Neural cell (in vitro differentiated cells): Measurements from ENCODE around the gene CRACDL. TPM values are rescaled to one million over a fixed set of nuclear protein-coding genes. Genes with fewer than 3 reads are reported as not detected.

Experiments used
- H2AFZ ChIP-seq: fragments of 200-600, 300-800 bp; sonication (generic), shearing (Covaris generic); 2 replicates; pipeline ENCODE4 v1.6.0; 2014; ENCODE audit warnings: low read depth, mild to moderate bottlenecking, antibody characterized with exemption, low read length, moderate library complexity
- H3F3A ChIP-seq: fragments of 200-600 bp; shearing (Covaris generic); 2 replicates; pipeline ENCODE4 v1.6.1; 2016; ENCODE audit warnings: mild to moderate bottlenecking, moderate library complexity, mixed read lengths, antibody characterized with exemption, low read length; ENCODE audit not compliant: insufficient read depth, poor library complexity, severe bottlenecking
- H3K27ac ChIP-seq: fragments of 200-600, 300-800 bp; sonication (generic), shearing (Covaris generic); 2 replicates; pipeline ENCODE4 v1.5.1; 2014; ENCODE audit warnings: mild to moderate bottlenecking, low read length, moderate library complexity
- H3K27me3 ChIP-seq: fragments of 300-800, 200-600 bp; sonication (generic), shearing (Covaris generic); 2 replicates; pipeline ENCODE4 v1.6.0; 2014; ENCODE audit warnings: mild to moderate bottlenecking, low read depth, low read length, moderate library complexity; ENCODE audit not compliant: insufficient read depth
- H3K36me3 ChIP-seq: fragments of 300-800, 200-600 bp; sonication (generic), shearing (Covaris generic); 2 replicates; pipeline ENCODE4 v1.5.1; 2014; ENCODE audit warnings: mild to moderate bottlenecking, antibody characterized with exemption, low read length, moderate library complexity; ENCODE audit not compliant: insufficient read depth
- H3K4me2 ChIP-seq: fragments of 300-800, 200-600 bp; sonication (generic), shearing (Covaris generic); 2 replicates; pipeline ENCODE4 v1.6.0; 2014; ENCODE audit warnings: mild to moderate bottlenecking, low read length
- H3K4me3 ChIP-seq: fragments of 300-800, 200-600 bp; sonication (generic), shearing (Covaris generic); 2 replicates; pipeline ENCODE4 v1.5.1; 2014; ENCODE audit warnings: mild to moderate bottlenecking, low read length, moderate library complexity
- H3K79me2 ChIP-seq: fragments of 200-600 bp; shearing (Covaris generic); replicated peaks from 2 replicates; pipeline ENCODE4 v1.6.0; 2014; ENCODE audit warnings: mild to moderate bottlenecking, low read length, moderate library complexity; ENCODE audit not compliant: insufficient read depth
- H3K9ac ChIP-seq: fragments of 300-800, 200-600 bp; sonication (generic), shearing (Covaris generic); 2 replicates; pipeline ENCODE4 v1.6.1; 2016; ENCODE audit warnings: mild to moderate bottlenecking, low read length, mixed read lengths
- H3K9me2 ChIP-seq: fragments of 200-600 bp; shearing (Covaris generic); 2 replicates; pipeline ENCODE4 v1.6.1; 2016; ENCODE audit warnings: mild to moderate bottlenecking, low read length, mixed read lengths; ENCODE audit not compliant: insufficient read depth
- H3K9me3 ChIP-seq: fragments of 200-600, 300-800 bp; sonication (generic), shearing (Covaris generic); 2 replicates; pipeline ENCODE4 v1.6.1; 2016; ENCODE audit warnings: mild to moderate bottlenecking, mixed run types, low read length, moderate library complexity, mixed read lengths
- H4K20me1 ChIP-seq: fragments of 200-600 bp; shearing (Covaris generic); 2 replicates; pipeline ENCODE4 v1.6.1; 2016; ENCODE audit warnings: mild to moderate bottlenecking, mixed run types; ENCODE audit not compliant: insufficient read depth
- CTCF ChIP-seq: fragments of 450-650 bp; IDR thresholded peaks from 2 replicates; pipeline ENCODE4 v1.5.1; 2014; ENCODE audit warnings: antibody characterized with exemption, mild to moderate bottlenecking, moderate library complexity; ENCODE audit not compliant: poor library complexity, severe bottlenecking
- EP300 ChIP-seq: fragments of 450-650 bp; conservative IDR thresholded peaks from 2 replicates; pipeline ENCODE4 v1.6.1; 2014; ENCODE audit warnings: antibody characterized with exemption, mild to moderate bottlenecking, moderate library complexity; ENCODE audit not compliant: poor library complexity, severe bottlenecking
- EZH2 ChIP-seq: fragments of 200-600, 300-800 bp; shearing (Covaris generic), sonication (generic); IDR thresholded peaks from 2 replicates; pipeline ENCODE4 v1.6.1; 2014; ENCODE audit warnings: antibody characterized with exemption, low read length, borderline replicate concordance, mild to moderate bottlenecking; ENCODE audit not compliant: insufficient read depth, poor library complexity, severe bottlenecking
- MXI1 ChIP-seq: fragments of 450-650 bp; conservative IDR thresholded peaks from 2 replicates; pipeline ENCODE4 v1.6.1; 2014; ENCODE audit warnings: antibody characterized with exemption, mild to moderate bottlenecking; ENCODE audit not compliant: poor library complexity, severe bottlenecking
- POLR2AphosphoS5 ChIP-seq: IDR thresholded peaks from 2 replicates; pipeline ENCODE4 v1.6.1; 2012
- RAD21 ChIP-seq: fragments of 450-650 bp; conservative IDR thresholded peaks from 2 replicates; pipeline ENCODE4 v1.6.1; 2014; ENCODE audit warnings: antibody characterized with exemption, mild to moderate bottlenecking, moderate library complexity
- REST ChIP-seq: IDR thresholded peaks from 2 replicates; pipeline ENCODE4 v1.6.1; 2012; ENCODE audit warnings: borderline replicate concordance
- SMC3 ChIP-seq: fragments of 450-650 bp; conservative IDR thresholded peaks from 2 replicates; pipeline ENCODE4 v1.6.1; 2014; ENCODE audit warnings: antibody characterized with exemption, mild to moderate bottlenecking, moderate library complexity; ENCODE audit not compliant: poor library complexity
- TAF1 ChIP-seq: IDR thresholded peaks from 2 replicates; pipeline ENCODE4 v1.6.1; 2012; ENCODE audit warnings: low read depth
- polyA plus RNA-seq: library from polyadenylated mRNA; depleted of rRNA; stranded (reverse); fragments of >200 nt; gene quantifications from 2 replicates; pipeline ENCODE4 v1.2.3, GENCODE V29; 2014

The CRACDL gene
- polyA plus RNA-seq, 1 donor from 2014 or later: 0.85 TPM

DNA sequence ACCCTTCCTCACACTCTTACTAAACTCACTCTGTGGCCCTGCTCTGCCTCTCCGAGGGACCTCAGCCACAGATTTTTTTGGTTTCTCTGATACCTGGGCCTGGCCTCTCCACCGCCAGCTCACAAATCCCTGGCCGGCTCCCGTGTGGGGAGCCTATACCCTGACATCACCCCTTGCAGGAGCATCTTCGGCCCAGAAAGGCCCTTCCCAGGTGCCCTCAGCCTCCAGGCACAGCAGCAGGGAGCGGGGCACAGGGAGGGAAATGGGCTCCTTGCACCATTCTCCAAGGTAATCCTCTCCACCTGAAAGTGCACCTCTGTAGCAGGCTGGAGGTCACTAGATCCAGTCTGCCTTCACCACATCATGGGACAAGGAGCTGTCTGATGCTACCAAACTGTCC lies 43.2 kb downstream of the CRACDL start:
- Histone ChIP-seq H3F3A (no peaks in the 10 kb centered on the region), H3K4me2 (no peak overlapping the region), H3K27ac (no peak overlapping the region), H3K9me3 (no peaks in the 10 kb centered on the region), H3K79me2 (no peaks in the 10 kb centered on the region), H3K4me3 (no peak overlapping the region), H4K20me1 (no peaks in the 10 kb centered on the region), H3K9ac (no peak overlapping the region), H3K9me2 (no peaks in the 10 kb centered on the region), H2AFZ (no peak overlapping the region), H3K36me3 (no peaks in the 10 kb centered on the region), H3K27me3 (no peaks in the 10 kb centered on the region)
- TF ChIP-seq REST (no peak), TAF1 (no peak), POLR2AphosphoS5 (no peak), RAD21 (no peak), CTCF (no peak)

DNA sequence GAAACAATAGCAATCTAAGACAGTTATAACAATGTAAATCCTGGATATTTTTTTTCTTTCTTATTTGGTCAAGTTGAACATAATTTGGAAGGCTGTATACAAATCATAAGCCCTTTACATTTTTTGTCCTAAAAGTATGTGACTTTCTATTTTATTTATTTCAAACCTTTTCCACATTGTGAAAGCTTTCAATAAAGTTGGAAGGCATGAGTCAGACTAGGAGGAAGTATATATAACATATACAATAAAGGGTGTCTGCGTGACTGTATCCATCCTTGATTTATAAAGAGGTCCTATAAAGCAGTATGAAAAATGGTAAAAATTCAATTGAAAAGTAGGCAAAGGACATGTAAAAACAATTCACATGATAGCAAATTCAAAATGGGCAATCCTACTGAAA lies 44.4 kb downstream of the CRACDL start:
- no peaks in the 10 kb centered on the region for H3K36me3 ChIP-seq
- no peaks in the 10 kb centered on the region for H3F3A ChIP-seq
- no peak overlapping the region for H3K4me3 ChIP-seq
- H3K9me3 ChIP-seq: no peaks in the 10 kb centered on the region
- no peak overlapping the region for H3K27ac ChIP-seq
- H2AFZ ChIP-seq: no peak overlapping the region
- H4K20me1 ChIP-seq: no peaks in the 10 kb centered on the region
- no peaks in the 10 kb centered on the region for H3K9me2 ChIP-seq
- H3K79me2 ChIP-seq: no peaks in the 10 kb centered on the region
- no peak overlapping the region for H3K9ac ChIP-seq
- no peak overlapping the region for H3K4me2 ChIP-seq
- TF ChIP-seq SMC3 (no peak), EZH2 (no peak), RAD21 (no peak), CTCF (no peak), TAF1 (no peak), EP300 (no peak), POLR2AphosphoS5 (no peak), MXI1 (no peak), REST (no peak)
- no peaks in the 10 kb centered on the region for H3K27me3 ChIP-seq
